Gastroesophageal sphincter (tissue), 4 donors: ENCODE results near the gene OBSL1. TPM values are rescaled to one million over a fixed set of nuclear protein-coding genes. Genes with fewer than 3 reads are reported as not detected.

ENCODE experiments used
- ATAC-seq: fragments of 150-250 bp; one replicate; pipeline ENCODE4 v1.9.1; 2016; ENCODE audit warnings: mild to moderate bottlenecking, moderate library complexity
- H3K27ac ChIP-seq, 4 donors: fragments of 200-600 bp; sonication (generic) in 3 of 4; 1 replicate in 3 of 4; 2 replicates in 1 of 4; pipeline ENCODE4 v1.5.1; 2016 to 2019
- H3K27me3 ChIP-seq: fragments of 200-600 bp; sonication (generic); one replicate; pipeline ENCODE4 v1.5.1; 2019
- H3K36me3 ChIP-seq, 2 donors: fragments of 200-600 bp; sonication (generic); one replicate each; pipeline ENCODE4 v1.5.1; 2019; ENCODE audit warnings: control low read depth in 1 of 2
- H3K4me1 ChIP-seq, 3 donors: fragments of 200-600 bp; sonication (generic); 1 replicate in 2 of 3; 2 replicates in 1 of 3; pipeline ENCODE4 v1.5.1; 2016 to 2019; ENCODE audit warnings: control low read depth in 2 of 3
- H3K4me3 ChIP-seq, 2 donors: fragments of 200-600 bp; sonication (generic); one replicate each; pipeline ENCODE4 v1.5.1; 2019; ENCODE audit warnings: mild to moderate bottlenecking in 1 of 2, moderate library complexity in 1 of 2
- H3K9me3 ChIP-seq, 3 donors: fragments of 200-600 bp; sonication (generic); one replicate each; pipeline ENCODE4 v1.5.1; 2017 to 2019; ENCODE audit warnings: control low read depth in 2 of 3
- EP300 ChIP-seq: sonication (generic); formaldehyde crosslinking; IDR thresholded peaks from one replicate; pipeline ENCODE4 v1.6.1; 2017; ENCODE audit warnings: antibody characterized with exemption, mild to moderate bottlenecking
- POLR2A ChIP-seq, 2 donors: fragments of 450-650 bp; IDR thresholded peaks; one replicate each; pipeline ENCODE4 v1.6.1; 2017; ENCODE audit warnings: antibody characterized with exemption in 2 of 2, mild to moderate bottlenecking in 2 of 2, moderate library complexity in 1 of 2
- POLR2AphosphoS5 ChIP-seq: sonication (generic); formaldehyde crosslinking; IDR thresholded peaks from one replicate; pipeline ENCODE4 v1.6.1; 2017; ENCODE audit warnings: antibody characterized with exemption
- WGBS, 2 donors: methylation state at CpG; one replicate each; pipeline ENCODE4 v1.1.5; 2018; ENCODE audit warnings: low coverage in 1 of 2; 5-methylcytosine and 5-hydroxymethylcytosine counted together
- total RNA-seq, 4 donors: library from RNA; depleted of rRNA; stranded (reverse); fragments of >200 nt; gene quantifications; one replicate each; pipeline ENCODE4 v1.1.0, GENCODE V29; 2016
- TF ChIP-seq, protein P1 (sequence below), 4 experiments: fragments of 200-600 bp in 2 of 4; fragments of 450-650 bp in 2 of 4; sonication (generic) in 1 of 4; IDR thresholded peaks; one replicate each; pipeline ENCODE4 v1.5.1; 2017 to 2019; ENCODE audit warnings: antibody characterized with exemption in 4 of 4, mild to moderate bottlenecking in 2 of 4, moderate library complexity in 2 of 4

The OBSL1 gene
- total RNA-seq, 4 donors from 2014 or later: 73.2 to 118 (median 81.6) TPM

DNA sequence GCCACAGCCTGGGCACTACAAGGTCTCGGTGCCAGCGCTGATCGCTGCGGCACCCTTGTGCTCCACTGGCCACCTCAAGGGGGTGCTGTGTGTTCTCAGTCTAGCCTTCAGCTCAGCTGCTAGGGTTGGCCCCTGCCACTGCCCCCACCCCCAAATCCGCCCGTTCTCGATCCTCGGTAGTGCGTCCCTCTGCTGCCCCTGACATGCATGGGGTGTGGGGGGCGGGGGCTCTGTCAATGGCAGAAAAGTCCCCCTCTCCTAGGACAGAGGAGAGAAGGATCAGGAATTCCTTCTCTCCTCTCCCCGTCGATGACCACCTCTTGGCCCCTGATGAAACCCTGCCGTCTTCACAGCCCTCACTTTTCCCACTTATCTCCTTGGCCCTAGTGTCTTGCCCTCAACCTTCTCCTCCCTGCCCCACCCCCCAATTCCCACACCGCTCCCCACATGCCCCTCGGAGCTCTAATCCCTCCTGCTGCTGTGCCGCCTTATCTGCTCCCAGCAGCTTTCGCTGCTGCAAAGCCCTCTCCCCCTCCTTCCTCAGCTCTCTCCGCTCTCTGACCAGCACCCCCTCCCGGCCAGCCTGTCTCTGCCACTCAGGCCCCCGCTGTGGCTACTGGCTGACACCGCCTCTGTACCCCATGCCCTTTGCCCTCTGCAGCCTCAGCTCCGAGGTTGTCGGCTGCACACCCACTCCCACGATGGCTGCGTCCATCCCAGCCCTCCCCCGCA lies 61.4 kb downstream of the OBSL1 start:
- peaks cover 49% of the 10 kb centered on the region for H3K27me3 ChIP-seq
- no peak overlapping the region for H3K27ac ChIP-seq
- peaks cover 0 to 26% of the 10 kb centered on the region in 2 donors for H3K36me3 ChIP-seq
- peaks cover 0 to 41% (median 16%) of the 10 kb centered on the region in 3 donors for H3K4me1 ChIP-seq
- 0 to 2% methylated on average over 10 to 23 of the region's 26 CpGs for WGBS, 2 donors
- H3K4me3 ChIP-seq: peak overlapping the region in 1 of 2 donors; percentile 34
- H3K9me3 ChIP-seq: no peaks in the 10 kb centered on the region
- TF ChIP-seq, protein P1, sequence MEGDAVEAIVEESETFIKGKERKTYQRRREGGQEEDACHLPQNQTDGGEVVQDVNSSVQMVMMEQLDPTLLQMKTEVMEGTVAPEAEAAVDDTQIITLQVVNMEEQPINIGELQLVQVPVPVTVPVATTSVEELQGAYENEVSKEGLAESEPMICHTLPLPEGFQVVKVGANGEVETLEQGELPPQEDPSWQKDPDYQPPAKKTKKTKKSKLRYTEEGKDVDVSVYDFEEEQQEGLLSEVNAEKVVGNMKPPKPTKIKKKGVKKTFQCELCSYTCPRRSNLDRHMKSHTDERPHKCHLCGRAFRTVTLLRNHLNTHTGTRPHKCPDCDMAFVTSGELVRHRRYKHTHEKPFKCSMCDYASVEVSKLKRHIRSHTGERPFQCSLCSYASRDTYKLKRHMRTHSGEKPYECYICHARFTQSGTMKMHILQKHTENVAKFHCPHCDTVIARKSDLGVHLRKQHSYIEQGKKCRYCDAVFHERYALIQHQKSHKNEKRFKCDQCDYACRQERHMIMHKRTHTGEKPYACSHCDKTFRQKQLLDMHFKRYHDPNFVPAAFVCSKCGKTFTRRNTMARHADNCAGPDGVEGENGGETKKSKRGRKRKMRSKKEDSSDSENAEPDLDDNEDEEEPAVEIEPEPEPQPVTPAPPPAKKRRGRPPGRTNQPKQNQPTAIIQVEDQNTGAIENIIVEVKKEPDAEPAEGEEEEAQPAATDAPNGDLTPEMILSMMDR (IDR thresholded peaks at IDR 0.05): peak in 3 of 4 experiments; percentile 69 to 75 (median 70)
- TF ChIP-seq EP300: no peak
- TF ChIP-seq POLR2AphosphoS5: no peak
- no peak for TF ChIP-seq POLR2A (IDR thresholded peaks at IDR 0.05)
- peak; percentile 75 for ATAC-seq

DNA sequence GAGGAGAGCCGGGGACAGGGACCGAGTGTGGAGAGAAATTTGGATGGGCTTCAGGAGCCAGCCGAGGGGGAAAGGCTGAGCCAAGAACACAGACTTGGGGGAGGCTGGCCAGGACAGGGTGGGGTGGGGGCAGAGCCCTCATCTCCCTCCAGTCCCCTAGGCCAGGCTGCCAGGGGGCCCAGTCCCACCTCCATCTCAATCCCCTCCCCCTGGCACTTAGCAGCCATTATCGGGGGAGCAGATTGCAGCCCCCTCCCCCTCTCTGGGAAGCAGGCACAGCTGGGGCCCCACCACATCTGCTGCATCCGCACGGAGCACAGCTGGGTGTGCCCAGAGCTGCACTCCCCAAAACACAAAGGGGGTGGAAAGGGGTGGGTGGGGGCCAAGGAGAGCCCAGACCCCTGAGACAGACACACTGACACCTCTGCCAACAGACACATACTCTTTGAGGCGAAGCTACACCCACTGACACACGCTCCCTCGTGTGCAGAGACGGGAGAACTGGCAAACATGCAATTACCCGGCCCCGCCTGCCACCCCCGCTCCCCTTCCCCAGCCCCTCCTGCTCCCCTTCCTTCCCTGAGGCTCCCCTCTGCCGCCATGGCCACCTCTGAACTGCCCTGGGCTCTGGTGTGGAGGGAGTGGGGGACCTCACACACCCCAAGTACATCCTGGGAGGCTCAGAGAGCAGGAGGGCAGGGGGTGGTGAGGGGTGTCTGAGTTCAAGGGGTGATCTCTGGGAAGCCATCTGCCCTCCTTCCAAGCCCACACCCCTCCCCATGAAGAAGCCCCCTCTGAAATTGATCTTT lies 62.2 kb downstream of the OBSL1 start:
- peak; percentile 27 for ATAC-seq
- no peak overlapping the region for H3K27ac ChIP-seq
- no peak overlapping the region for H3K4me3 ChIP-seq
- H3K4me1 ChIP-seq: peaks cover 0 to 35% (median 16%) of the 10 kb centered on the region in 3 donors
- peaks cover 0 to 34% of the 10 kb centered on the region in 2 donors for H3K36me3 ChIP-seq
- 13 to 19% methylated on average over 2 to 5 of the region's 14 CpGs for WGBS, 2 donors
- no peaks in the 10 kb centered on the region for H3K9me3 ChIP-seq
- TF ChIP-seq POLR2A (IDR thresholded peaks at IDR 0.05): no peak
- TF ChIP-seq EP300: no peak
- TF ChIP-seq, protein P1 (IDR thresholded peaks at IDR 0.05): no peak
- no peak for TF ChIP-seq POLR2AphosphoS5
- H3K27me3 ChIP-seq: peaks cover 42% of the 10 kb centered on the region

DNA sequence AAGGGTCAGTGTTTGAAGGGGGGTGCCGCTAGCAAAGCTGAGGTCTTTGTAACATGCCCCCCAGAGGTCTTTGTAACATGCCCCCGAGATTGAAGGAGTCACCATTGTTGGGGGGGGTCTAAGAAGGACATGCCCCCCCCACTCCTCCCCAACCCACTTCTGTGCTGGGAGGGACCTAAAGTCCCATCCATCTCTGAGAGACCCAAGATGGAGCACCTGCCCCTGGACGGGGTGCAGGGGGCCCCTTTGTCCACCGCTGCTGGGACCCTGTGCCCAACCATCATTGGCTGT lies 63.0 kb downstream of the OBSL1 start:
- Histone ChIP-seq H3K9me3 (no peaks in the 10 kb centered on the region), H3K4me1 (peaks cover 0 to 30% (median 16%) of the 10 kb centered on the region in 3 donors), H3K27me3 (peaks cover 34% of the 10 kb centered on the region), H3K4me3 (no peak overlapping the region), H3K36me3 (peaks cover 0 to 42% of the 10 kb centered on the region in 2 donors), H3K27ac (no peak overlapping the region)
- TF ChIP-seq, protein P1 (IDR thresholded peaks at IDR 0.05): no peak
- TF ChIP-seq POLR2AphosphoS5: no peak
- TF ChIP-seq EP300: no peak
- no peak for TF ChIP-seq POLR2A (IDR thresholded peaks at IDR 0.05)
- no peak for ATAC-seq
- WGBS, 2 donors: 60 to 65% methylated on average over 2 to 3 of the region's 4 CpGs

DNA sequence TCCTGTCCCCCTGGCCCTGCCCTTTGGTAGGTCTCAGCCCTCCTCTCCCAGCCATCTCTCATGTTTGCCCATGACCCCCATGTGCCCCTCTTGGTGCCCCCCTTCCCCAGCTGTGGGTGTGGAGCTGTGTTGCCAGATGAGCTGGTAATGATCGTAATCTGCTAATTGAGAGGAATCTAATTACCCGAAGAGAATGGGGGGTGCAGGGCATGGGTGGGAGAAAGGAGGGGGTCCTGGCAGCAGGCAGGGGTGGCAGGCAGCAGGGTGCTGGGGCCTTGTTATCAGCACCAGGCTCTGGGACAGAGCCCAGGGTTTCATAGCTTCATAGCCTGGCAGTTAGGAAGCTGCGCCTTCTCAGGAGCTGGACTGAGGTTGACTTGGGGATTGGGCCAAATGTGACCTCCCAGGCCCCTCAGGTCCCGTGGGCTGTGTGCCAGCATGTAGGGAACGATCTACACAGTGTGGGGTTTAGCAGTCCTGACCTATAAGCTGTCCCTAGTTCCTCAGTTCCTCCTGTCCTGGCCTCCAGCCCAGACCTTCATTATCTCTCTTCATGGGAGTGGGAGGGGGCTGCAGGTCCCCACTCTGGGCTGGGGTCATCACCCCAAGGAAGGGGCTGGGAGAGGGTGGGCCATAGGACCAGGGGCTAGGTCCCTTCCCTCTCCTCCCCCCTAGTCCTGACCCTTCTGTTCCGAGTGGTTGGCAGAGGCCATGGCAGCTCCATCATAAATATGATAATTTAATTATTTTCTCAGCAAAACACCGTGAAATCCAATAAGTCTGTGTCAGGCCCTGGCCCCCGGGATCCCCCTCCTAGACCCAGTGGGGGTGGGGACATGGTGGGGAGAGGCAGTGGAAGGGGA lies 63.5 kb downstream of the OBSL1 start:
- H3K36me3 ChIP-seq: peaks cover 0 to 48% of the 10 kb centered on the region in 2 donors
- peaks cover 0 to 30% (median 16%) of the 10 kb centered on the region in 3 donors for H3K4me1 ChIP-seq
- 0 to 18% methylated on average over 2 of the region's 8 CpGs for WGBS, 2 donors
- H3K9me3 ChIP-seq: no peaks in the 10 kb centered on the region
- no peak for TF ChIP-seq POLR2AphosphoS5
- no peak overlapping the region for H3K27ac ChIP-seq
- no peak for ATAC-seq
- H3K4me3 ChIP-seq: no peak overlapping the region
- peaks cover 28% of the 10 kb centered on the region for H3K27me3 ChIP-seq
